ENCODE measurements around the gene LARP4.
"Not testable (repeated sequence)": the region's sequence is repeated elsewhere in the genome, so short reads cannot be mapped to it uniquely, and the experiment has no call there.

LARP4 gene

DNA sequence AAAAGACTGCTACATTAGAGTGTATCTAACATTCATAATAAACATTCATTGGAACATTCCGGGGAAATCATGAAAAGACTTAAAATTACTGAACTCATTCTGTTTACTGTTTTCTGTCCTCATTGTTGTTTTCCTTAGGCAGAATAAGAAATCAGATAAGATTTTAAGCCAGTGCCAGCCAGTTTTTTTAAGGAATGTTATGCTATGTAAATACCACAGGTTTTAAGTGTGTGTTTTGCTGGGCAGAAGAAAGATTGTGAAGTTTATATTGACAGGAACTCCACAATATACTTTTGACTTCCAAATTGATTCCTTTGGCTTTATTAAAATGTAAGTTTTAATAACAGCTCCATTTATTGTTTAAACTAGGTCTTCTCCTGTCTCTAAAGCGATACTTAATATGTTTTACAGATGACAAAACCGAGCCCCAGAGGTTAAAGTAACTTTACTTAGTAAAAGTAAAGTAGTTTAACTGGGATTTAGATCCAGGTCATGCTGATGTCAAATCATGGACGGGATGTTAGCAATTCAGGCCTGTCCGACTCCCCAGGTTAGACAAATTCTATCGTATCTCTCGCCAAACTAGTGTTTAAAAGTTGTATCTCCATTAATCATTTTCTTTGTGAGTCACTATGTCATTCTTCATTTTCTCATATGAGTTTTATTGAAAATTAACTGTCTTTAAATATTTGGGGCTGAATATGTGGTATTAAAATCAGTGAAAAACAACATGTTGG, 1.7 kb downstream of the LARP4 start:
- no peak for DNase-seq

DNA sequence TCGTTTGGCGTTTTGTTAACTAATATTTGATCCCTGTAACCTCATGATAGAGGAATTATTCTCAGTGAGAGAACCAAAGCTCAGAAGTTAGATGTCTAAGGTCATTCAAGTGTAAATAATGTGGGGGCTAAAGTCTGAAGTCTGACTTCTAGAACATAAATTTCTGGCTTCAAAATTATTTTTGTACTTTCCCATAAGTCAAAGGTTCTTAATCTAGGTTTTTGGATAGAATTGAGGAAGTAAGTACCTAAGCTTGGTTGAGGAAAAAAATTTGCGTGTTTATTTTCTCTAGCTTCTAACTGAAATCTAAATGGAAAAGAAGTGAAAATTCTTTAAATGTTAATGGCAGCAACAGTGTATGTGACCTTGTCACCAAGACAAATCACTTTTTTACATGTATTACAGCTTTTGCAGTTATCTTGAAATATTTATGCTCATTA, 2.3 kb downstream of the LARP4 start:
- no peak for DNase-seq

GRCh38 chr12:50404307-50404706, 3.6 kb downstream of the LARP4 start:
- DNase-seq: no peak

- no peak for DNase-seq
Measured at GRCh38 chr12:50411051-50411660, 10.5 kb downstream of the LARP4 start.

GRCh38 chr12:50415899-50416479, 15.3 kb downstream of the LARP4 start:
- no peak for DNase-seq

GRCh38 chr12:50419112-50419909, 18.6 kb downstream of the LARP4 start:
- no peak for DNase-seq

- DNase-seq: not testable (repeated sequence)
Measured at GRCh38 chr12:50422855-50423254, 22.2 kb downstream of the LARP4 start.

DNA sequence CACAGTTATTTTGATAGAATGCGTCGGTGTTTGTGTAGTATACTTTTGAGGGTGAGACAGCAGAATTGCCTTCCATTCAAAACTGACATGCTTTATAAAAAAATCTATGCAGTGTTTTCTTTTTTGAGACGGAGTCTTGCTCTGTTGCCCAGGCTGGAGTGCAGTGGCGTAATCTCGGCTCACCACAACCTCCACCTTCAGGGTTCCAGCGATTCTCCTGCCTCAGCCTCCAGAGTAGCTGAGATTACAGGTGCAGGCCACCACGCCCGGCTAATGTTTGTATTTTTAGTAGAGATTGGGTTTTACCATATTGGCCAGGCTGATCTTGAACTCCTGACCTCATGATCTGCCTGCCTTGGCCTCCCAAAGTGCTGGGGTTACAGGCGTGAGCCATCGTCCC, 22.7 kb downstream of the LARP4 start:
- not testable (repeated sequence) for DNase-seq

DNA sequence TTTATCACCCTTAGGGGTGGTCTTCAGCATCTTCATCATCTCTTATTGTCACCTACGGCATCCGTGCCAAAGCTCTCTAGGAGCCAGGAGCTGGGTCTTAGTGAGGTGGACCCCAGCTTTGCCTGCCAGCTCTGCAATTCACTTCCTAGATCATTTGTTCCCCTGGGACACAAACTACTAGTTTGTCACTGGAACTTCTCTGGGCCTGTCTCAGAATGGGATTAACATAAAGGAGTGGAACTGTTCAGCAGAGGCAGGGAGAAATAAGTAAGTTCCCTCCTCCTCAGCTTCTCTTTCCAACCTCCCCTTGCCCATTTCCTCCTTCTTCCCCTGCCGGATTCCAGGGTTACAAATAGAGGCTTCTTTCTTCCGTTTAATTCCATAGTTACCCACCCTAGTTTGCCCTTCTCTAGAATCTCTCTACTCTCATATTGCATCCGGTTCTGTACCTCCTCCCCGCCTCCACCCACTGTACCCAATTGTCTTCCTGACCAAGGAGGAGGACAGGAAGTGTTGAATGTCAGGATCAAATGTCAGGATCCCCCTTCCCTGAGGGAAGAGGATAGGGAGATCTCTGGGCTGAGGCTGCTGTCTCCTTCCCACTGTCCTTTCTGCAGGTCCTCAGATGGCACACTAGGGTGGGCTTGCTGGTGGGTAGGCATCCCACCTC, 25.0 kb downstream of the LARP4 start:
- no peak for DNase-seq

- not testable (repeated sequence) for DNase-seq
Measured at GRCh38 chr12:50431656-50432055, 31.0 kb downstream of the LARP4 start.

- DNase-seq: no peak
Measured at GRCh38 chr12:50440288-50440687, 39.6 kb downstream of the LARP4 start.

GRCh38 chr12:50441763-50442162, 41.1 kb downstream of the LARP4 start:
- DNase-seq: no peak

GRCh38 chr12:50442178-50442908, 41.7 kb downstream of the LARP4 start:
- DNase-seq: no peak

GRCh38 chr12:50449671-50450070, 49.0 kb downstream of the LARP4 start:
- not testable (repeated sequence) for DNase-seq

- no peak for DNase-seq
Measured at GRCh38 chr12:50452795-50453194, 52.1 kb downstream of the LARP4 start.

DNA sequence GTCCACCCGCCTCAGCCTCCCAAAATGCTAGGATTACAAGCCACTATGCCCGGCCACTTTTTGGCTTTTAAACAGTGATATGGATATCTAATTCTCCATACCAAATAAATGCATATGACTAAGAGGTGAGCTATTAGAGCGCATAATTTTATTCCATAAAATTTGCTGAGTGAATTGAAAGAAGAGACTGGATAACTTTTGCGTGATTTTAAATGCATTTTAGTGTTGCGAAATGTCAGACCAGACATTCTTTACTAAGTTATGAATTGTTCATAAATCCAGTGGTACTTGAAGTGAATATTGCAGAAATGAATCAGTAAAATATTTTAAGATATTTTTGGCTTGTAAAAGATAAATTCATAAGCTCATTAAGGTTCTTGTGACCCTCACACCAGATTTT, 53.2 kb downstream of the LARP4 start:
- no peak for DNase-seq

- no peak for DNase-seq
Measured at GRCh38 chr12:50458606-50459005, 57.9 kb downstream of the LARP4 start.

DNA sequence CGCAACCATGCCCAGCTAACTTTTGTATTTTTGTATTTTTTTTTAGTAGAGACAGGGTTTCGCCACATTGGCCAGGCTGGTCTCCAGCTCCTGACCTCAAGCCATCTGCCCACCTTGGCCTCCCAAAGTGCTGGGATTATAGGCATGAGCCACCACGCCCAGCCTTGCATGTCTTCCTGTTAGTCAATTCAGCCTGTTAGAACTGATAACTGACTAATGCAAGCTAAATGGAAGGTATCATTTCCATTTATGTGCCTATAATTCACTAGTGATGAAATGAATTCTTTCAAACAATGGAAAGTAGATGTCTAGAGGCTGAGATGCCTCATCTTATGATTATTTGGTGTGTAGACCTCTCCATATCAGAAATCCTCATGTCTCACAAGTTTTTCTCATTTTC, 66.8 kb downstream of the LARP4 start:
- no peak for DNase-seq

- DNase-seq: no peak
Measured at GRCh38 chr12:50477241-50477832, 76.7 kb downstream of the LARP4 start.

- DNase-seq: no peak
Measured at GRCh38 chr12:50482571-50482970, 81.9 kb downstream of the LARP4 start.

DNA sequence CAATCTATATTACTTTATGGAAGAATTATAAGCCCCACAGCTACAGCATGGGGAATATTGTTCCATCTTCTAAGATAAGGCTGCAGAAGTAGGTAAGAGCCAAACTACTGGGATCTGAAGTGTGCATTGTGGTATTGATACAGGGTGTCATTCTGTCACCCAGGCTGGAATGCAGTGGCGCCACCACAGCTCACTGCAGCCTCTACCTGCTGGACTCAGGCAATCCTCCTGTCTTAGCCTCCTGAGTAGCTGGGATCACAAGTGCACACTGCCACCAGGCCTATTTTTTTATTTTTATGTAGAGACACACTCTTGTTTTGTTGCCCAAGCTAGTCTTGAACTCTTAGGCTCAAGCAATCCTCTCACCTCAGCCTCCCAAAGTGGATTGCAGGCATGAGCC, 82.8 kb downstream of the LARP4 start:
- no peak for DNase-seq

DNA sequence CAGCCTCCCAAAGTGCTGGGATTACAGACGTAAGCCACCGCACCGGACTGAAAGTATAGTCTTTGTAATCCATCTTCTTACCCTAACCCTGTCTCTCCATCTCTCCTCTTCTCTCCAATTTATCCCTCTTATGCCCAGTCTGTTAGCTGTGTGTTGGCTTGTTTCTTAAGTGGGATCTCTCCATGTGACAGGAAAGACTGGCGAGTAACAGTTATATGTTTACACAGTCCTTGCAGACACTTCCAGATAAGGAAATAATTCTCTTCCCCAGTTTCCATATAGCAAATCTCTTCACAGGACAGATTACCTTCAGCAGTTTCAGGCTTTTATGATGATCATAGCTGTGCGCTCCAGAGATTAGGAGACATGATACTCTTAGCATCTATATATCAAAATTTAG, 88.1 kb downstream of the LARP4 start:
- DNase-seq: no peak

Measured in activated effector memory CD4-positive, alpha-beta T cell treated with Interleukin-2 at 50 U/mL for 16 hours (primary cell).